ENCODE data around the gene IER2.

The IER2 gene

DNA sequence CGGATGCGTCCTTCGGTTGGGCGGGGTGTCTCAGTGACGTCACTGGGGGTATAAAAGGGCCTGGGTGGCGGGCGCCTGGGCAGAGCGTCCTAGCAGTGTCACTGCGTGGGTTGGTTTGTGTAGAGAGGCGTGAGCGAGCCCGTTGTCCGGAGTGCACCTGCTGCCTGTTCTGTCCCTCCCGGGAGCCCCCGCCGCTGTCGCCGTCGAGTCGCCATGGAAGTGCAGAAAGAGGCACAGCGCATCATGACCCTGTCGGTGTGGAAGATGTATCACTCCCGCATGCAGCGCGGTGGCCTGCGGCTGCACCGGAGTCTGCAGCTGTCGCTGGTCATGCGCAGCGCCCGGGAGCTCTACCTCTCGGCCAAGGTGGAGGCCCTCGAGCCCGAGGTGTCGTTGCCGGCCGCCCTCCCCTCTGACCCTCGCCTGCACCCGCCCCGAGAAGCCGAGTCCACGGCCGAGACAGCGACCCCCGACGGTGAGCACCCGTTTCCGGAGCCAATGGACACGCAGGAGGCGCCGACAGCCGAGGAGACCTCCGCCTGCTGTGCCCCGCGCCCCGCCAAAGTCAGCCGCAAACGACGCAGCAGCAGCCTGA, 2.9 kb downstream of the IER2 start:
- Histone ChIP-seq H3K36me3 (ENCODE audit: insufficient read depth, insufficient read length, low read length) (peaks cover 16% of the 10 kb centered on the region), H3K4me1 (ENCODE audit: insufficient read depth, insufficient read length) (peaks cover 5% of the 10 kb centered on the region), H3K27me3 (ENCODE audit: insufficient read depth, insufficient read length) (no peaks in the 10 kb centered on the region), H3K9me3 (ENCODE audit: insufficient read depth, low read length) (no peaks in the 10 kb centered on the region), H3K9ac (ENCODE audit: insufficient read length, low read depth) (peak overlapping the region; percentile 100), H3K4me3 (ENCODE audit: insufficient read length, low read depth) (peak overlapping the region; percentile 98)
- no peak for DNase-seq (ENCODE audit: low read depth, low spot score)
- no peak for TF ChIP-seq YY1 (IDR thresholded peaks at IDR 0.05; ENCODE audit: insufficient read depth, insufficient read length)
- no peak for TF ChIP-seq ZNF274 (IDR thresholded peaks at IDR 0.05; ENCODE audit: low read depth, low read length)
- no peak for TF ChIP-seq SUZ12 (IDR thresholded peaks at IDR 0.05; ENCODE audit: extremely low read depth, insufficient read depth, insufficient read length)

DNA sequence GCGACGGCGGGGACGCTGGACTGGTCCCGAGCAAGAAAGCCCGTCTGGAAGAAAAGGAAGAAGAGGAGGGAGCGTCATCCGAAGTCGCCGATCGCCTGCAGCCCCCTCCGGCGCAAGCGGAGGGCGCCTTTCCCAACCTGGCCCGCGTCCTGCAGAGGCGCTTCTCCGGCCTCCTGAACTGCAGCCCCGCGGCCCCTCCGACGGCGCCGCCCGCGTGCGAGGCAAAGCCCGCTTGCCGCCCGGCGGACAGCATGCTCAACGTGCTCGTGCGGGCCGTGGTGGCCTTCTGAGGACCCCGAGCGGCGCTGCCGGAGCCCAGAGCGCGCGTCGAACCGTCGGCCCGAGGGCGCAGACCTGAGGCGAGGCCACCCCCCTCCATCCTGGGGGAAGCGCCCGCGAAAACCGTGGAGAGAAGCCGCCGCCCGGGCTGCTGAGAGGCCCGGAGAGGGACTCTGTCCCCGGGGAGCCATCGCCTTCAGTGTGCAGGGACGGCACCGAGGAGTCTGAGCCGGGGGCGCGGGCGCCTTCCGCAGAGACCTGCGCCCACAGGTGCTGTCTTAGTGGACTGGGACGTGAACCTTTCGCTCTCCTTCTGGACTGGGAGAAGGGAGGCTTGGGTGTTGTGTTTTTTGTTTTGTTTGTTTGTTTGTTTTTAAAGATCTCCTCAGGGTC, 3.5 kb downstream of the IER2 start:
- peak overlapping the region; percentile 98 for H3K4me3 ChIP-seq (ENCODE audit: insufficient read length, low read depth)
- DNase-seq (ENCODE audit: low read depth, low spot score), result no peak
- H3K36me3 ChIP-seq (ENCODE audit: insufficient read depth, insufficient read length, low read length), result peaks cover 16% of the 10 kb centered on the region
- no peaks in the 10 kb centered on the region for H3K27me3 ChIP-seq (ENCODE audit: insufficient read depth, insufficient read length)
- peaks cover 5% of the 10 kb centered on the region for H3K4me1 ChIP-seq (ENCODE audit: insufficient read depth, insufficient read length)
- no peak for TF ChIP-seq YY1 (IDR thresholded peaks at IDR 0.05; ENCODE audit: insufficient read depth, insufficient read length)
- no peak for TF ChIP-seq ZNF274 (IDR thresholded peaks at IDR 0.05; ENCODE audit: low read depth, low read length)
- no peak for TF ChIP-seq SUZ12 (IDR thresholded peaks at IDR 0.05; ENCODE audit: extremely low read depth, insufficient read depth, insufficient read length)
- peak overlapping the region; percentile 100 for H3K9ac ChIP-seq (ENCODE audit: insufficient read length, low read depth)
- H3K9me3 ChIP-seq (ENCODE audit: insufficient read depth, low read length), result no peaks in the 10 kb centered on the region

DNA sequence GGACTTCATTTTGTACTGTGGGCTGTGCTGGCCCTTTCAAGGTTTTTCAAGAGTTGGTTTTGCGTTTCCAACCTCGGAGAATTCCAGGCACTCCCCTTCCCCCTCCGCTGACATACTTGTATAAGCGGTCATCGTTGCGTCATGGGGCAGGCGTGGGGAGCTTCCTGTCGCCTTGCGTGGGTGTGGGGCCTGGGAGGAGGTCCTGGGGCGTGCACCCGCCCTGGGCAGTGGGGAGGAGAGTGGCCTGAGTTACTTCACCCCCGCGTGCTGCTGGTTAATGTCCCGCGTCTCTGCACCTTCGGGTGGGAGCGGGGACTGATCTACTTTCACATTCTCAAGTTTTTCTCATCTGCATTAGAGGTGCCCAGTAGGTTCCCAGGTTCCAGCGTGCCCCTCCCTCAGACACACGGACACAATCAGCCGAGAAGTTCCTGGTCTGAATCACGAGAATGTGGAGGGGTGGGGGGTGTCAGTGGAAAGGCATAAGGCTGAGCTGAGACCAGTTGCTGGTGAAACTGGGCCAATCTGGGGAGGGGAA, 4.1 kb downstream of the IER2 start:
- peaks cover 16% of the 10 kb centered on the region for H3K36me3 ChIP-seq (ENCODE audit: insufficient read depth, insufficient read length, low read length)
- H3K9me3 ChIP-seq (ENCODE audit: insufficient read depth, low read length), result no peaks in the 10 kb centered on the region
- H3K9ac ChIP-seq (ENCODE audit: insufficient read length, low read depth), result peak overlapping the region; percentile 100
- peak overlapping the region; percentile 98 for H3K4me3 ChIP-seq (ENCODE audit: insufficient read length, low read depth)
- peaks cover 5% of the 10 kb centered on the region for H3K4me1 ChIP-seq (ENCODE audit: insufficient read depth, insufficient read length)
- H3K27me3 ChIP-seq (ENCODE audit: insufficient read depth, insufficient read length), result no peaks in the 10 kb centered on the region
- DNase-seq (ENCODE audit: low read depth, low spot score), result no peak
- TF ChIP-seq YY1 (IDR thresholded peaks at IDR 0.05; ENCODE audit: insufficient read depth, insufficient read length), result no peak
- no peak for TF ChIP-seq SUZ12 (IDR thresholded peaks at IDR 0.05; ENCODE audit: extremely low read depth, insufficient read depth, insufficient read length)
- no peak for TF ChIP-seq ZNF274 (IDR thresholded peaks at IDR 0.05; ENCODE audit: low read depth, low read length)

DNA sequence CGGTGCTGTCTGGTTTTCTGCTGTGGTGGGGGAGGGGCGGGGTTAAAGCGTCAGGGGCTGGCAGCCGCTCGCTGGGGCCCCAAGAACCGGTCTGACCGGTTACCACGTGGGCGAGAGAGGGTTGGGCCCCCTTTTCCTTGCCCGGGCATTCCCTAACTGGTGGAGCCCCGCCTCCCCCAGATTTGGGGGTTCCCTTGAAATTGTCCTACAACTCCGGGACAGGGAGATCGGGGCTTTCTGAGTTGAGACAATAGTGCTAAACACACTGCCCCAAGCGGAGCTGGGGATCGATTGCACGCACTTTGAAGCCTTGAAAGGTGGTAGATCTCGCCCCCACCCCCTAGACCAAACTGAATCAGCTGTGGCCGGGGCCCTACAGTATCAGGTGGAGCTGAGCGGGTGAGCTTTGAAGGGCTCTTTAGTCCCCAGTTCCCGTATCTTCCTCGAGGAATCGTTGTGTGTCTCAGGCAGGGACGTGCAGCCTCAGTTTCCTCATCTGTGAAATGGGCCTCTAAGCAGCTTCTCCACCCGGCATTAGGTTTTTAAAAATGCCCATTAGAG, 4.8 kb downstream of the IER2 start:
- DNase-seq (ENCODE audit: low read depth, low spot score), result peak; percentile 64
- peak overlapping the region; percentile 98 for H3K4me3 ChIP-seq (ENCODE audit: insufficient read length, low read depth)
- H3K27me3 ChIP-seq (ENCODE audit: insufficient read depth, insufficient read length), result no peaks in the 10 kb centered on the region
- TF ChIP-seq YY1 (IDR thresholded peaks at IDR 0.05; ENCODE audit: insufficient read depth, insufficient read length) (no peak), SUZ12 (IDR thresholded peaks at IDR 0.05; ENCODE audit: extremely low read depth, insufficient read depth, insufficient read length) (no peak), ZNF274 (IDR thresholded peaks at IDR 0.05; ENCODE audit: low read depth, low read length) (no peak)
- peak overlapping the region; percentile 100 for H3K9ac ChIP-seq (ENCODE audit: insufficient read length, low read depth)
- H3K4me1 ChIP-seq (ENCODE audit: insufficient read depth, insufficient read length), result peaks cover 2% of the 10 kb centered on the region
- H3K36me3 ChIP-seq (ENCODE audit: insufficient read depth, insufficient read length, low read length), result peaks cover 16% of the 10 kb centered on the region
- no peaks in the 10 kb centered on the region for H3K9me3 ChIP-seq (ENCODE audit: insufficient read depth, low read length)

DNA sequence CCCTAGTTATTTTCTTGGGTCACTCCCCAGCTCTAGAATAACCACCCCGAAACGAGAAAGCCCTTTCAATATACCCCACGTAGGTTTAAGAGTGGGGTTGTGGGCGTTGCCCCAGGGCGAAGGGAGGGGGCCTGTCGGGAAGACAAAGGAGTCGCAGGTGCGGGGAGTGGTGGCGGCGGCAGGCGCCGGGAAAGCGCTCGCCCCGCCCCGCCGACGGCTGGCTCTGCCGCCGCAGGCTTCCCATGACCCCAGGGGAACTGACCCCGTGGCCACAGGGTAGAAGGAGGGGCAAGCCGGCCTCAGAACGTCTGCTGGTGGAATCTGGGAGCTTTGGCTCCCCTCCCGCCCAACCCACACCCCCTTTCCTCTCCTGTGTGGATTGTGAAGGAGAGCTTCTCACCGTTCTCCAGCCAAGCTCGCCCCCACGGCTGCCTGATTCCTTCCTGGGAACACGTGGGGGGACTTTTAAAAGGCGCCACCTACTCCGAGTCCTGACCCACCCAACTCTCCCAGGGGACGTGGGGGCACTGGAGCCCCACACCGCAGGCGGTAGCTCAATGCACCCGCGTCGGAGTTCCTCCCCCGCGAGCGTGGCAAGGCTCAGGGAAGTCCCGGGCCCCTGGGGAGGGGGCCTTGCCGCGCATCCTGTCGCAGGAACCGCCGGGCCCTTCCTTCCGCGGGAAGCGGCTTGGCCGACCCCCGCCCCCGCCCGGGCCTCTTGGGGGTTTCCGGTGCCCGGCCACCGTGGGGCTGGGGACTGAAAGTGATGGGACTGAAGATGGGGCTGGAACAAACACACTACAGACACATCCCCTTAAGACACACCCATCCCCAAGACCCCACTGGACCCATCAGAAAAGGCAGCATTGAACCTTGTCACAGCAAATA, 5.5 kb downstream of the IER2 start:
- no peaks in the 10 kb centered on the region for H3K27me3 ChIP-seq (ENCODE audit: insufficient read depth, insufficient read length)
- TF ChIP-seq YY1 (IDR thresholded peaks at IDR 0.05; ENCODE audit: insufficient read depth, insufficient read length) (no peak), ZNF274 (IDR thresholded peaks at IDR 0.05; ENCODE audit: low read depth, low read length) (no peak), SUZ12 (IDR thresholded peaks at IDR 0.05; ENCODE audit: extremely low read depth, insufficient read depth, insufficient read length) (no peak)

DNA sequence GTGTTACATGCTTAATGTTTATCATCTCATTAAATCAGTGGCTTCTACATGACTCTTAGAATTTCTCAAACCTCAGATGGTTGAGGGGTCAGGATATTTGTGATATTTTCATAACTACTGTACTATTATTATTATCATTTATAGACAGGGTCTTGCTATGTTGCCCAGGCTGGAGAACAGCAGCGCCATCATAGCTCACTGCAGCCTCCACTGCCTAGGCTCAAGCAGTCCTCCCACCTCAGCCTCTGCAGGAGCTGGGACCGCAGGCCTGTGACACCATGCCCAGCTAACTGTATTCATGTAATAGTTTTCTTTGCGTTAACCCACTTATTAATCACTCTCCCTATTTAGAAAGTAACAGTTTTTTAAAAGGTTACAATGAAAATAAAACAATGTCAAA, 9.5 kb downstream of the IER2 start:
- Histone ChIP-seq H3K4me1 (ENCODE audit: insufficient read depth, insufficient read length) (peaks cover 7% of the 10 kb centered on the region), H3K9ac (ENCODE audit: insufficient read length, low read depth) (no peak overlapping the region), H3K9me3 (ENCODE audit: insufficient read depth, low read length) (no peaks in the 10 kb centered on the region), H3K27me3 (ENCODE audit: insufficient read depth, insufficient read length) (no peaks in the 10 kb centered on the region), H3K4me3 (ENCODE audit: insufficient read length, low read depth) (no peak overlapping the region), H3K36me3 (ENCODE audit: insufficient read depth, insufficient read length, low read length) (no peaks in the 10 kb centered on the region)
- no peak for DNase-seq (ENCODE audit: low read depth, low spot score)
- TF ChIP-seq ZNF274 (IDR thresholded peaks at IDR 0.05; ENCODE audit: low read depth, low read length), result no peak
- no peak for TF ChIP-seq SUZ12 (IDR thresholded peaks at IDR 0.05; ENCODE audit: extremely low read depth, insufficient read depth, insufficient read length)
- TF ChIP-seq YY1 (IDR thresholded peaks at IDR 0.05; ENCODE audit: insufficient read depth, insufficient read length), result no peak

More for the DNA sequence above, 5.5 kb downstream of the IER2 start:
- Histone ChIP-seq H3K36me3 (ENCODE audit: insufficient read depth, insufficient read length, low read length) (peaks cover 16% of the 10 kb centered on the region), H3K9me3 (ENCODE audit: insufficient read depth, low read length) (no peaks in the 10 kb centered on the region), H3K4me3 (ENCODE audit: insufficient read length, low read depth) (peak overlapping the region; percentile 98), H3K4me1 (ENCODE audit: insufficient read depth, insufficient read length) (peaks cover 4% of the 10 kb centered on the region), H3K9ac (ENCODE audit: insufficient read length, low read depth) (peak overlapping the region; percentile 100)
- DNase-seq (ENCODE audit: low read depth, low spot score), result peak; percentile 71
